IPS-NIHi7 (cell line): ENCODE data around the gene ZNF469.

ENCODE experiments used
- DNase-seq: peaks from one replicate; pipeline ENCODE4 v3.0.0; 2012; ENCODE audit warnings: mixed read lengths; ENCODE audit errors: extremely low spot score

ZNF469 gene

GRCh38 chr16:88392616-88393015, 9.9 kb downstream of the ZNF469 start:
- no peak for DNase-seq

GRCh38 chr16:88393034-88393433, 10.3 kb downstream of the ZNF469 start:
- no peak for DNase-seq

GRCh38 chr16:88393571-88393970, 10.8 kb downstream of the ZNF469 start:
- no peak for DNase-seq

GRCh38 chr16:88394426-88394825, 11.7 kb downstream of the ZNF469 start:
- DNase-seq = no peak

- DNase-seq = no peak
Measured at GRCh38 chr16:88395669-88396584, 13.2 kb downstream of the ZNF469 start.

DNA sequence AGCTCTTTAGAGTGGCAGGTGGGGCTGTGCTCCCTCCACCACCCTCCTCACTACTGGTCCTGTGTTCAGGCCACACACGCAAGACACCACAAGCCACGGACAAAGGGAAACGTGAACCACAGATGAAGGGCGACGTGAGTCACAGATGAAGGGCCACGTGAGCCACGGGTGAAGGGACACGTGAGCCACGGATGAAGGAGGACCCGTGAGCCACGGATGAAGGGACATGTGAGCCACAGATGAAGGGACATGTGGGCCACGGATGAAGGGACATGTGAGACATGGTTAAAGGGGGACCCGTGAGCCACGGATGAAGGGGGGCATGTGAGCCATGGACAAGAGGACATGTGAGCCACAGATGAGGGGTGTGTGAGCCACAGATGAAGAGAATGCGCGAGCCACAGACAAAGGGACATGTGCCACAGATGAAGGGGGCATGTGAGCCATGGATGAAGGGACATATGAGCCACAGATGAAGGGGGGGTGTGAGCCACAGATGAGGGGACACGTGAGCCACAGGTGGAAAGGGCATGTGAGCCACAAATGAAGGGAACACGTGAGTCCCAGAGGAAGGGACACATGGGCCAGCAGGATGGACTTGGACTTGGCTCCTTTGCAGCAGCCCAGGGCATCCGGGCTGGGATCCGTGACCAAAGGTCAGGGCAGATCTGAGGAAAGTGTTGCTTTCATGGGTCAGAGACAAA, 15.6 kb downstream of the ZNF469 start:
- DNase-seq = no peak

- DNase-seq = no peak
Measured at GRCh38 chr16:88398874-88399178, 16.1 kb downstream of the ZNF469 start.

- no peak for DNase-seq
Measured at GRCh38 chr16:88400186-88400585, 17.4 kb downstream of the ZNF469 start.

DNA sequence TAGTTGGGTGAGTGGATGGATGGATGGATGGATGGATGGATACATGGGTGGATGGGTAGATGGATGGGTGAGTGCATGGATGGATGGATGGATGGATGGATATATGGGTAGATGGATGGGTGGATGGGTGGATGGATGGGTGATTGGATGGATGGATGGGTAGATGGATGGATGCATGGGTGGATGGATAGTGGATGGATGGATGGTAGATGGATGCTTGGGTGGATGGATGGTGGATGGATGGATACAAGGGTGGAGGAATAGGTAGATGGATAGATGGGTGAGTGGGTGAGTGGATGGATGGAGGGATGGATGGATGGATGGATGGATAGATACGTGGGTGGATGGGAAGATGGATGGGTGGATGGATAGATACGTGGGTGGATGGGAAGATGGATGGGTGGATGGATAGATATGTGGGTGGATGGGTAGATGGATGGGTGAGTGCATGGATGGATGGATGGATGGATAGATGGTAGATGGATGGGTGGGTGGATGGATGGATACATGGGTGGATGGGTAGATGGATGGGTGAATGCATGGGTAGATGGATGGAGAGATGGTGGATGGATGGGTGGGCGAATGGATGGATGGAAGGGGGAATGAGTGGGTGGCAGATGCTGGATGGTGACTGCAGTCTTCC, 19.0 kb downstream of the ZNF469 start:
- DNase-seq = no peak

DNA sequence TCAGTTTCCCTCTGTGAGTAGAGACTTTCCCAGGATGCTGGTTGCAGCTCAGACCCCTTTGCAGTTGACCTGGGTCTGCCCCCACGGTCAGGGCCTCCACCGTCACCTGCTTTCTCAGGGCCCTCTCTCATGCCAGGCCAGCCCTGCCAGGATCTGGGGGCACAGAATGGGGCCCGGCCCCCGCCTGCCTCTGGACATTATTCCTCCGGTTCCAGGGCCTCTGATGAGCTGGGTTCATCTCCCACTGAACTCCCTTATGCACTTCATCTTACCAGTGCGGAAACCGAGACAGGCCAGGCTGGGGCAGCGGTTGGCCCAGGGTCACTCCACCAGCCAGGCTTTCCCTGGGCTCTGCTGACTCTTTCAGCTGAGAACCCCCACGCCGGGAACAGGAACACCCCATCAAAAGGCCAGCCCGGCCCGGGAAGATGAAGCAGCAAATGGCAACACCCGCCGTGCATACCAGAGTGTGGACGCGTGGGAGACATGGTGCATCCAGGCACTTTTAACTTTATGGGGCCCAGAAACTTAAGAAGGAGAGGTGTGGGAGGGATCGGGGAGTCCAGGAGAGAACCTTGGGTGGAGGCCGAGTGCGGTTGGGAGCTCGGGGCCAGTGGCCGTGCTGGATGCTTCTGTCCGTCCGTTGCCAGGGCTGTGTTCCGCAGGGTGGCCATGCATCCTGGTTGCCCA, 19.9 kb downstream of the ZNF469 start:
- no peak for DNase-seq

GRCh38 chr16:88403794-88404581, 21.2 kb downstream of the ZNF469 start:
- no peak for DNase-seq

DNA sequence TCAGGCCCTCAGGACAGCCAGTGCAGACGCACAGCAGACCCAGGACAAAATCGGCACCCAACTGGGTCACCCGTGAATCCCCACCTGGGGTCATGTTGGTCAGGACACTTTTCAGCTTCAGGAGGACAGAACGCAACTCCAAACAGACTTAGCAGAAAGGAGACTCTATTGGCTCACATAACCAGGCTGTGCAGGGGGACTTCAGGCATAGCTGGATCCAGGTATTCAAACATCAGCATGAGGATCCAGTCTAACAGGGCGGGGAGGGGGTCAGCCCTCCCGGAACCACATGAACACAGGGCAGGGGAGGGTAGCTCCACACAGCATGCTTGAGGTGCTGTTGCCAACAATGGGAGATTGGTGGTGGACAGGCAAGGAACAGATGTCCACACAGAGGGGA, 22.0 kb downstream of the ZNF469 start:
- DNase-seq = no peak

DNA sequence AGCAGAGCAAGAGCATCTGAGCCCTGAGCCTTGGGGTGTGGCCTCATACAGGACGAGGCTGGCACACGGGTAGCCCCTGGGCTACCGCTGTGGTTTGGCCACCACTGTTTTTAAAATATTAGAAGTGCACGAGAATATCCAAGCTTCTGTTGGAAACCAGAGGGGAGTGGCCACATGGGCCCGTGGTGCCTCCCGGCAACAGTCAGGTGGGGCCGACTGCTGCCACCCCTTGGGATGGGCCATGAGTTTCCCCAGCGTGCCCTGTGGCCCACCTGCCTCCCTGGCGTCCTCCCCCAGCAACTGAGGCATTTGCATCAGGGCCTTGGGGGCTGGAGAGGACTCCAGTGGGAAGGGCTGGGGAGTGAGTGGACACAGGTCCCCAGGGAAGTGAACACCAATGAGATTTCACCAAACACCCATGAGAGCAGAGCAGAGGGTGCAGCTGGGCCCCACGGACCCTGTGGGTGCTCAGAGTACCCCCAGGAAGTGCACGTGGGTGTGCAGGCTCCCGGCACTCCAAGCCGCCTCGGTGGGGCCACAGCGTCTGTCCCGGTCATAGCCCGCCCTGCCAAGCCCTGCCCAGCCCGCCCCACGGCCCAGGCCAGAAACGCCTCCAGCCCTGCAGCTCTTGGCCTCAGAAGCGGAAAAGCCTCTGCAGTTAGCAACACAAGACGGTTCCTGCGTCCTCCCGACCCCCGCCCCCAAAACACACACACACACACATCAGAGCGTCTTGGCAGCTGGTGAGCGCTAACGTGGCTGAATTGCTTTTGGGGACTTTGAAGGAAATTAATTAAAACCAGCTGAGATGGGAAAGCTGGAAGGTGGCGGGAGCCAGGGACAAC, 22.7 kb downstream of the ZNF469 start:
- no peak for DNase-seq

DNA sequence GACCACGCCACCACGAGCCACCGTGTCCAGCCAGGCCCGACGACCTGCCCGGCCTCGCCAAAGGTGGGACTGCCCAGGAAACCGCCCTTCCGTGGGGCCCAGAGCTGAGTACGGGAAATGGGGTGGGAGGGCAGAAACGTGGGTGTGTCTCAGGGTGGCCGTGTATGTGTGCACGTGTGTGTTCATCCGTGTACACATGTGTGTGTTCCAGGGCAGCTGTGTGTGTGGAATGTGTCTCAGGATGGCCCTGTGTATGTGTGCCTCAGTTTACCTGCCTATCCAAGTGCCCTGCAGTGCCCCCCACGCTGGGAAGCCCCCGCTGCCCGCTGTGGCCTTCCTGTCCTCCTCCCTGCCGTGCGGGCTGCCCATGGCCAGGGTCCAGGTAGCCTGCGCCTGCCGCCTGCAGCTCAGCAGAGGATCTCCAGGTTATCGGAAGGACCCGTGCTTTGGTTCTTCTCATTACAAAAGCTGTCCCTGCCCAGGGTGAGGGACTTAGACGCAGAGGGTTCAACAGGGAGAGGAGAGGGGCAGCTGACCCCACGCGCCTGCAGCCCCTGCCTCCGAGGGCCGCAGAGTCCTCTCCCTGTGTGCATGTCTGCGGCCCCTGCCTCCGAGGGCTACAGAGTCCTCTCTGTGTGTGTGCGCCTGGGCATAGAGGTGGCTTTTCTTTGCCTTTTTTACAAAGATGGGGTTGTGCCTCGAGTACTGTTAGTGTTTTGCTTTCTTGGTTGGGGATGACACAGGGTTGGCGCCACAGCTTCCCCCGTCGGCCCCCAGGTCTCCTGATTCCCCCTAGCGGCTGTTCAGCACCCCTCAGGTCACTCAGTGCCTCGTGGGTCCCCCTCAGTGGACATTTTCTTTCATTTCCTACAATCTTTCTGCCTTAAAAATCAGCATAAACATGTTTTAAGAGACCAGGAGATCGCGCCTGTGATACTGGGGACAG, 23.6 kb downstream of the ZNF469 start:
- peak; percentile 71 for DNase-seq

DNA sequence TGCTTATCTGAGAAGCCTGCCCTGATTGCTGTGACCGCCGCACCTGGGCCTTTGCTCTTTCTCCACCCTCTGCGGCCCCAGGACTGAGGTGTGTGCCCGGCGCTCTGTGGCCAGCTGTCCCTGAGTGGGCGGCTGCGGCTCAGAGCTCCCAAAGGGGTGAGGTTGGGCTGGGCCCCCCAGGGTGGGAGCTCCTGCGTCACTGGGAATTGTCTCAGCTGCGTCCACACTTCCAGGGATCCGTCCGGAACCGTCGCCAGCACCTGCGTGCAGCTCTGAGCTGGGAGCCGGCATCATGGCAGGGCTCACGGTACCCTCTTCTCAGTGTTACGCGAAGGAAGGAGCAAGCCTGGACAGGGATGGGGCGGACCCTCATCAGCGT, 24.3 kb downstream of the ZNF469 start:
- DNase-seq = no peak

DNA sequence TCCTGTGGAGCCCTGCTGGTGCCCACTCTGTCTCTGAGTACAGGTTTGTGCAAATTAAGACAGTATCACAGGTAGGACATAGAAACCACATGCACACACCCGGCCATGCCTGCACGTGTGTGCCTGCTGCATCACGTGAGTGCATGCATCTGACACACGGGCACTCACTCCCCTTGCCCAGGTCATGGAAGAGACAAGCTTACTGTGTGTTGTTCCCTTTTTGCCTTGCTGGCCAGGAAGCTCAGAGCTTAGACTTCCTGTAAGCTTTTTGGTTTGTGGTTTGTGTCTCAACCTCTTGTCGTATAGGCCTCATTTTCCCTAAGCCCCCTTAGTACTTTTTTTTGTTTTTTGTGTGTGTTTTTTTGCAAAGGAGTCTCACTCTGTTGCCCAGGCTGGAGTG, 25.0 kb downstream of the ZNF469 start:
- DNase-seq = no peak

DNA sequence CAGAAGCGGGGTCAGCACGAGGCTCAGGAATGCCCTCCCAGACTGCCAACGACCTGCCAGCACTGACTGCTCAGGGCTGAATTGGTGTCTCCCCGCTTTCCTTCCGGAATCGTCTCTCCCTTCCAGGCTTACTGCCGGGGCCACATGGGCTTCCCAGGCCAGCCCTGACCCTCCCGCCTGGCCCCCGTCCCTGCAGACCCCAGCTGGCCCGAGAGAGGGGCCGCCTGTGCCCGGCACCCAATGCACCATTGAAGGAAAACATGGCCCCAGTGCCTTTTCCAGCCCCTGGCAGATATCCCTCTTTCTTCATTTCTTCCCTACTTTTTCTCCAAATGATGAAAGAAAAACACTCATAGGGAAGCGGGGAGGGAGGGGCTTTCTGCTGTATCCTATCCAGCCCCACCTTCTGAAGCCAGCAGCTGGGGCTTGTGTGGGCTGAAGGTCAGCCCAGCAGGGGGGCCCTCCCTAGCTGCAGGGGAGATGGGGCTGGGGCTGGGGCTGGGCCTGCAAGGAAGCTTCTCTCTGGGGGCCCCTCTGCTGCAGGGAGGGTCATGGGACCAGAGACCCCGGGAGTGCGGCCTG, 25.9 kb downstream of the ZNF469 start:
- no peak for DNase-seq

- no peak for DNase-seq
Measured at GRCh38 chr16:88409296-88410065, 26.7 kb downstream of the ZNF469 start.
